GM13977 (cell line): ENCODE data around the gene TK1.

Experiments used
- DNase-seq: peaks from one replicate; pipeline ENCODE4 v3.0.0; 2012; ENCODE audit warnings: low spot score
- CTCF ChIP-seq: IDR thresholded peaks from 2 replicates; pipeline ENCODE4 v1.5.1; 2012; ENCODE audit warnings: mild to moderate bottlenecking, control low read depth; ENCODE audit not compliant: insufficient read depth; ENCODE audit errors: extremely low read depth, missing control alignments
- in situ Hi-C: fragments of 300-500 bp; cut with MboI; formaldehyde crosslinking; loops from one replicate; pipeline ENCODE4 v1.12.0; 2022; ENCODE audit warnings: low sequenced_read_pairs, low pct_unique_long_range_greater_than_20kb, mixed read lengths, inconsistent platforms; ENCODE audit not compliant: unreplicated experiment

Gene TK1

GRCh38 chr17:78154903-78155811 lies 31.7 kb downstream of the TK1 start:
- DNase-seq: peak; percentile 78
- no peak for TF ChIP-seq CTCF
- in situ Hi-C loops: no loop called here

GRCh38 chr17:78151514-78152008 lies 35.3 kb downstream of the TK1 start:
- in situ Hi-C loops: no loop called here
- no peak for TF ChIP-seq CTCF
- DNase-seq: no peak

- TF ChIP-seq CTCF: no peak
- DNase-seq: no peak
- in situ Hi-C loops: no loop called here
Observed at GRCh38 chr17:78148286-78149016, 38.4 kb downstream of the TK1 start.

GRCh38 chr17:78147315-78147998 lies 39.4 kb downstream of the TK1 start:
- in situ Hi-C loops: no loop called here
- DNase-seq: no peak
- no peak for TF ChIP-seq CTCF

GRCh38 chr17:78146881-78147280 lies 40.0 kb downstream of the TK1 start:
- in situ Hi-C loops: no loop called here
- no peak for TF ChIP-seq CTCF

GRCh38 chr17:78146471-78146869 lies 40.4 kb downstream of the TK1 start:
- DNase-seq: no peak
- in situ Hi-C loops: no loop called here
- no peak for TF ChIP-seq CTCF

More at GRCh38 chr17:78146881-78147280, 40.0 kb downstream of the TK1 start:
- DNase-seq: no peak
